Eye (tissue), 1 donor: ENCODE results near the gene RBMS1.
"Not testable (repeated sequence)": the region's sequence is repeated elsewhere in the genome, so short reads cannot be mapped to it uniquely, and the experiment has no call there.

Experiments used
- DNase-seq: peaks from one replicate; pipeline ENCODE4 v3.0.0-alpha.2; 2015

RBMS1 gene

DNA sequence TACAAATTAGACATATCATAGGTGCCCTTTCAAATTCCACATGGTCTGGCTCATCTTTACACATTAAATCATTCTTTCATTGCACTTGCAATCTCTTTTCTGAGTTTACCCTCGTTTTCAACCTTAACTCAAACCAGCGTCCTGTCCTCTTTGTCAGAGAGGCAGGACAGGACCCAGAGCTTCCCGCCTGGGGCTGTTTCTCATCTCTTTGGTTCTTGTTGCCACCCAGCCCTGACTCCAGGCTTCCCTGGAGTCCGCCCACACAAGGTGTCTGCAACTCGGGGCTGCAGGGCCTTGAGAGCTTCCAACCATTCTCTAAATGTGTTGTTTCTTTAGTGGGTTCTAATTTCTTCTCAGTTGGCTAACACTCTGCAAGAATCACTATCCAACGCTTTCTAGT, 24.4 kb downstream of the RBMS1 start:
- no peak for DNase-seq

DNA sequence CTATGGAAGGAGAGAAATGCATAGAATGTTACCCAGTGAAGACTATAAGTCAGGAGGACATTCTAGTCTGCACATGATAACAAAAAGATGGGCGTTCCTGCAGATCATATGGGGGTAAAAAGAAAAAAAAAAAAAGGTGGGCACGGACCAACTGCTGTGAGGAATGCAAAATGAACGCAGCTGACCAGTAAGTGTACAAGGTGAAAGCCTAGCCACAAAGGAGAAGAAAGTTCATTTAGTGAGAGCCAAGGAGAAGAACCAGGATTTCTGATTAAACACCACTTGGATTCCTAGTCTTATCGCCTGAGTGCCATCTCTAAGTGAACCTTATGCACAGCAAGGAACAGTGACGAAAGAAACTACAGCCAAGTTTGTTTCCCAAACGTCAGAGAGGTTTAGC, 26.5 kb downstream of the RBMS1 start:
- DNase-seq, result no peak

- no peak for DNase-seq
Measured at GRCh38 chr2:160465406-160465805, 28.2 kb downstream of the RBMS1 start.

DNA sequence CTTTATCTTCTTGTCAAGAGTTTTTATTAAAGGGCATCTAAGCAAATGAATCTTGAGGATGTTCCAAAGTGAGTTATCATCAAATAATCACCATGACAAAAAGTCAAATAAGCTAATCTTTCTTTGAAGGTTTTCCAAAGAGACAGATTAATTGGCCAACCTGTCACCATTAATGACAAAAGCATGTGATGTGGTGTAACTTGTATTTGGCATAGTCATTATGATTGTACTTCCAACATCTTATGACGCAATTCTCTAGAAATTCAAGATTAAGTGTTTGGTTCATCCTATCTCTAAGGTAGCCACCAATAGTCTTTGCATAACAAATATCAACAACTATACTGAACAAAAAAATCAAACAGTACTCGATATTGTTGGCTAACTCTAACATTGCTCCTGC, 28.6 kb downstream of the RBMS1 start:
- no peak for DNase-seq

- no peak for DNase-seq
Measured at GRCh38 chr2:160464017-160464416, 29.6 kb downstream of the RBMS1 start.

DNA sequence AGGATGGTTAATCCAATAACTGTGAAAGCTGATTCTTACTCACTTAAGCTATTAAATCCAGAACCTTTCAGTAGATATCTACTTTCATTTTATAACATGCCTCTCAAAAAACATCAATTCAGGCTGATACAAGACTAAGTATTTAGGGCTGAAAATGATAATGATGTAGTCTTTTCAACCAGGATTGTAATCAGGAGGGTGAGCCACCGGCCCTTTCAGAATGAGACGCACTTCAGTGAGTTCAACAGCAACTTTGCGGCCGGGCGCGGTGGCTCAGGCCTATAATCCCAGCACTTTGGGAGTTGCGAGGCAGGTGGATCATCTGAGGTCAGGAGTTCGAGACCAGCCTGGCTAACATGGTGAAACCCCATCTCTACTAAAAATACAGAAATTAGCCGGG, 30.4 kb downstream of the RBMS1 start:
- no peak for DNase-seq

GRCh38 chr2:160460333-160460731, 33.3 kb downstream of the RBMS1 start:
- no peak for DNase-seq

DNA sequence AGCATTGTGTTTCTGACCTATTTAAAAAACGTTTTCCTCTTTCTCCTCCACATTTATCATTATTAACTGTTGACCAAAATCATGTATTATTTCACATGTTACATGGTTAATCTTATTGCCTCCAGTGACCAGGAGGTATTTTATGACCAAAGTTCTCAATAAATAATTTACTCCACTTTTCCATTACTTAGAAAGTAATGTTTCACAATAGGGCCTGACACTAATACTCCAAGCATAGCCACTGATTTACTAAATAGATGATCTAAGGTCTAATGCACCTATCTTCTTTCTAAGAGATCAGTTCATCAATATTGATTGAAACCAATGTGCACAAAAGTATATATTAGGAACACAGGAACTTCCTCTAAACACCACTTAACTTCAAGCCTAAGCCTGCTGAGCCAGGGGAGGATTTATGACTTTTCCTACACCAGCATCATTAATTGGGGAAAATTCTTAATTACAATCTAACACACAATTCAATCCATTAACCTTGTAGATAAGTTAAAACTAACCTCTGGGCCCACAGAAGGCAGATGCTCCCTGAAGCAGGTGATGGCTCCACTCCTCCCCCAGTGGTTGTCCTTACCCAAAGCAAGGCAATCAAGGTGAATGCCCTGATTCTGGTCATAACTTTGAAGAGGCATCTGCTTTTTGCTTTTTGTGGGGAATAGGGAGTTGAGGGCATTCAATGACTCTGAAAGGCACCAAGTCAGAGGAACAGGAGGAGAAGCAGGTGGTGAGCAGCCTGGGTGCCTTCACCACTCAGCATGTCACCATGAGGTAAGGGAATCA, 33.9 kb downstream of the RBMS1 start:
- DNase-seq, result no peak

GRCh38 chr2:160458718-160459453, 34.7 kb downstream of the RBMS1 start:
- DNase-seq, result no peak

DNA sequence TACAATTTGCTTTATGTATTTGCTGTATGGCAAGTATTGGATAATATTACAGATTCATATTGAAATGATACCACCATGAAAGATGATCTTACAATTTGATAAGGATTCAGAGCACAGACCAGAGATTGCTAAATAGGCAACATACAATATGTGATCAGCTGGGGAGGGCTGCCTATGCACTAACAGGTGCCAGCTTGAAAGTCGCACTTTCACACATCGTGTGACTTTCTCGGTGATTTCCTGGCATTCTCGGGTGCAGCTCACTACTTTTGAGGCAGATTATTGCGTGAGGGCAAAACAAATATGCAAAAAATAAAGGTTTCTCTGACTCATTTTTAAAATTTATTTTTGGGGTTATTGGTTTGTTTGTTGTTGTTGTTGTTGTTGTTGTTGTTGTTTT, 36.0 kb downstream of the RBMS1 start:
- no peak for DNase-seq

GRCh38 chr2:160454070-160454797, 39.4 kb downstream of the RBMS1 start:
- DNase-seq, result no peak

GRCh38 chr2:160453111-160453820, 40.3 kb downstream of the RBMS1 start:
- no peak for DNase-seq

- DNase-seq, result no peak
Measured at GRCh38 chr2:160450486-160450885, 43.1 kb downstream of the RBMS1 start.

GRCh38 chr2:160448821-160449220, 44.8 kb downstream of the RBMS1 start:
- DNase-seq, result not testable (repeated sequence)

DNA sequence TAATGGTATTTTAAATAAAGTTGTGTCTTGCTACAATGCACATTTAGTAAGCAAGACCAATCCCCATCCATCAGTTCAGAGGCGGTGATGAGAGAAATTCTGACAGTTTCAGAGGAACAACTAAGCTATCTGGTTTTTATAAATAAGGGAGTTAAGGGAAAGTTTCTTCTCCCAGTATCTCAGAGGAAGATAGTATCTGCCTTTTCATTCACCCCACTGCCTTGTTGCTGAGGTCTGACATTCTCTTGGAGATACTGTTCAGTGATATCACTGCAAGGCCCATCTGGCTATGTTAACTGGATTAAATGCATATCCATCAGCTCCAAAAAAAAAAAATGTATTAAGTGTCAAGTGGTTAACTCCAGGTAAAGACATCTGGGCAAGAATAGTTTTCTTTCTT, 47.9 kb downstream of the RBMS1 start:
- DNase-seq, result peak; percentile 14

GRCh38 chr2:160442603-160443002, 51.0 kb downstream of the RBMS1 start:
- no peak for DNase-seq

DNA sequence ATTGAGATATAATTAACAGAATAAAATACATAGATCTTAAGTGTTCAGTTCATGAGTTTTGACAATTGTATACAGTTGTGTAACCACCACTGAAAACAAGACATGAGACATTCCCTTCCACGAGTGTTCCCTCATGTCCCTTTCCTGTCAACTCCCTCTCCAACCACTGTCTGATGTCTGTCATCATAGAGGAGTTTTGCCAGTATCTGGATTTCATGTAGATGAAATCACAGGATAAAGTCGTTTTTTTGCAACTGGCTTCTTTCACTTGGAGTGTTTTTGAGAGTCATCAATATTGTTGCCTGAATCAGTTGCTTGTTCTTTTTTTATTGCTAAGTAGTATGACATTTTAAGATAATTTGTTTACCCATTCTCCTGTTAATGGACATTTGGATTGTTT, 52.7 kb downstream of the RBMS1 start:
- DNase-seq, result no peak

- not testable (repeated sequence) for DNase-seq
Measured at GRCh38 chr2:160439038-160439437, 54.6 kb downstream of the RBMS1 start.

- DNase-seq, result no peak
Measured at GRCh38 chr2:160437273-160437672, 56.3 kb downstream of the RBMS1 start.

- no peak for DNase-seq
Measured at GRCh38 chr2:160434254-160434948, 59.2 kb downstream of the RBMS1 start.

GRCh38 chr2:160433466-160434140, 60.0 kb downstream of the RBMS1 start:
- DNase-seq, result no peak

DNA sequence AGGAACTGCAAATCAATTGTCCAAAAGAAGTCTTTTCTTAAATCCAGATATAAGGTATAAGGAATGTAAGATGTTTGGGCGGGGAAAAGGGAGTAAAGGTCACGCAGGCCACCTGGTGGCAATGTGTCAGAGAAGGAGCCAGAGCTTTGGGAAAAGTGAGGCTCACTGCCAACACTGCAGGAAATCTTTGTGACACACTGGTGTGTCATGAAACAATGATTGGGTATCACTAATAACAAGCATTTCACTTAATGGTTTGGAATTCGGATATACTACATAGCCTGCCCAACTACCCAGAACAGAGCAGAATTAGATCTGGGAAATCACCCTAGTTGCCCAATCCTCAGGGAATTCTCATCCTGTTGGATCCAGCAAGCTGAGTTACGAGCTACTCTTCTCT, 61.0 kb downstream of the RBMS1 start:
- no peak for DNase-seq
